ENCODE measurements around the gene CSF3R. TPM values are rescaled to one million over a fixed set of nuclear protein-coding genes. Genes with fewer than 3 reads are reported as not detected.

The CSF3R gene
- total and polyA plus RNA-seq, 2 experiments from 2014 or later, result not detected

DNA sequence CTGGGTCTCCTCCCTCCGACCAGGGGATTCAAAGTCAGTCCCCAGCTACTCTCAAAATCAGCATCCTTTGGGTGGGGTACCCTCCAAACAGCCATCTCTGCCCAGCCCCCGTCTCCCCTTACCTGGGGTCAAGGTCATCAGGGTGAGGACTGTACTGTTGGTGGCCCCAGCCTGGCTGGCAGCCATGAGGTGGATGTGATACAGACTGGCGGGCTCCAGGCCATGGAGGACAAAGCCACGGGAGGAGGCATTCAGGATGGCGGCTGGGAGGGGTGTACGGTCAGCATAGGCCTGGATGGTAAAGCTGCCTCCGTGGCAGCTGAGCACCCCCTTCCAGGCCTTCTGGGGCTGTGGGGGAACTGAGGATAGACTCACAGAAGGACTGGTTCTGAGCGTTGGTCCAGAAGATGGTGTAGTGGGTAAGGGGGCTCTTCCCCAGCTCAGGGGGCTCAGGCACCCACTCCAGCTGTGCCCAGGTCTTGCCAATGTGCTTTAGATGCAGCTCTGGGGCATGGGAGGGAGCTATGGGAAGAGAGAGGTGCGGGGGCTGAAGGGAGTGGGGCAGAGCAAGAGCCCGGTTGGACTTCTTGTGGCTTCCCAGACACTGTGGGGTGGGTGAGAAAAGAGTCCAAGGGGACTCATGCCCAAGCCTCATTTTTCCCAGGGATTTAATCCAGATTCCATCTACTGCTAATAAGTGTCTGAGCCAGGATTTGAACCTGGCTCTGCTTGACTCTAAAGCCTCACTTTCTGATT lies 14.8 kb downstream of the CSF3R start:
- no peak overlapping the region for H3K9ac ChIP-seq
- 78 to 80% methylated on average over 9 to 10 of the region's 10 CpGs for WGBS, 2 experiments (ENCODE audit: low coverage in 1 of 2, low lambda C conversion rate in 2 of 2, missing lambda C conversion rate in 2 of 2)
- DNase-seq, result no peak

DNA sequence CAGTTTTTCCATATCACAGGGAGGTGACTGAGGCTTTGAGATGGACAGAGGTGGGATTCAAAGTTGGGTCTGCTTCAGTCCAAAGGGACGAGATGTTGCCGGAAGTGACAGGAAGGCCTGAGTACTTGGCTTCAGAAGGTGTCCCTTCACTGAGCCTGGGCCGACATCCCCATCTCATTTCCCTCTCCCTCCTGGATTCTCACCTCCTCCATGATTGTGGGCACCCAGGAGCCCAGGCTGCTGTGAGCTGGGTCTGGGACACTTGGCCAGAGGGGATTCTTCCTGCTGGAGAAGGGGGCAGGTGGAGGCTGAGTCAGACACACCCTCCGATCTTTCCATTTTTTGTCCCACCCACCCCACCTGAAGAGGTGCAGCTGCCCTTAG lies 15.7 kb downstream of the CSF3R start:
- Histone ChIP-seq H3K4me3 (no peak overlapping the region), H3K4me1 (ENCODE audit: insufficient read depth) (peaks cover 9% of the 10 kb centered on the region), H3K4me2 (ENCODE audit: unreplicated experiment) (no peak overlapping the region), H4K20me1 (ENCODE audit: insufficient read depth) (no peaks in the 10 kb centered on the region), H3K9me3 (ENCODE audit: low read depth) (no peaks in the 10 kb centered on the region), H3K79me2 (ENCODE audit: insufficient read depth) (peaks cover 14% of the 10 kb centered on the region), H3K9me2 (ENCODE audit: insufficient read depth) (no peaks in the 10 kb centered on the region), H2AFZ (no peak overlapping the region), H3F3A (ENCODE audit: insufficient read depth) (no peaks in the 10 kb centered on the region), H3K27ac (no peak overlapping the region), H3K27me3 (replicated peaks; ENCODE audit: insufficient read depth) (no peaks in the 10 kb centered on the region), H3K36me3 (ENCODE audit: low read depth) (no peaks in the 10 kb centered on the region), H3K9ac (no peak overlapping the region)
- TF ChIP-seq EZH2 (IDR thresholded peaks at IDR 0.05; ENCODE audit: insufficient read depth, poor library complexity, severe bottlenecking), result no peak
- no peak for DNase-seq
- WGBS, 2 experiments (ENCODE audit: low coverage in 1 of 2, low lambda C conversion rate in 2 of 2, missing lambda C conversion rate in 2 of 2), result 95 to 98% methylated on average over 4 of the region's 4 CpGs
- in situ Hi-C loops (cut with MboI), result no loop called here

More for the DNA sequence above, 14.8 kb downstream of the CSF3R start:
- Histone ChIP-seq H3K27me3 (replicated peaks; ENCODE audit: insufficient read depth) (no peaks in the 10 kb centered on the region), H3K9me2 (ENCODE audit: insufficient read depth) (no peaks in the 10 kb centered on the region), H4K20me1 (ENCODE audit: insufficient read depth) (no peaks in the 10 kb centered on the region), H3K9me3 (ENCODE audit: low read depth) (no peaks in the 10 kb centered on the region), H3K4me1 (ENCODE audit: insufficient read depth) (peaks cover 9% of the 10 kb centered on the region), H3K79me2 (ENCODE audit: insufficient read depth) (peaks cover 12% of the 10 kb centered on the region), H3F3A (ENCODE audit: insufficient read depth) (no peaks in the 10 kb centered on the region), H3K4me3 (no peak overlapping the region), H3K36me3 (ENCODE audit: low read depth) (no peaks in the 10 kb centered on the region), H3K4me2 (ENCODE audit: unreplicated experiment) (no peak overlapping the region), H3K27ac (no peak overlapping the region), H2AFZ (no peak overlapping the region)
- TF ChIP-seq EZH2 (IDR thresholded peaks at IDR 0.05; ENCODE audit: insufficient read depth, poor library complexity, severe bottlenecking) (no peak), EZH2phosphoT487 (IDR thresholded peaks at IDR 0.05; ENCODE audit: insufficient read depth, low read depth) (no peak)
- in situ Hi-C loops (cut with MboI), result no loop called here

DNA sequence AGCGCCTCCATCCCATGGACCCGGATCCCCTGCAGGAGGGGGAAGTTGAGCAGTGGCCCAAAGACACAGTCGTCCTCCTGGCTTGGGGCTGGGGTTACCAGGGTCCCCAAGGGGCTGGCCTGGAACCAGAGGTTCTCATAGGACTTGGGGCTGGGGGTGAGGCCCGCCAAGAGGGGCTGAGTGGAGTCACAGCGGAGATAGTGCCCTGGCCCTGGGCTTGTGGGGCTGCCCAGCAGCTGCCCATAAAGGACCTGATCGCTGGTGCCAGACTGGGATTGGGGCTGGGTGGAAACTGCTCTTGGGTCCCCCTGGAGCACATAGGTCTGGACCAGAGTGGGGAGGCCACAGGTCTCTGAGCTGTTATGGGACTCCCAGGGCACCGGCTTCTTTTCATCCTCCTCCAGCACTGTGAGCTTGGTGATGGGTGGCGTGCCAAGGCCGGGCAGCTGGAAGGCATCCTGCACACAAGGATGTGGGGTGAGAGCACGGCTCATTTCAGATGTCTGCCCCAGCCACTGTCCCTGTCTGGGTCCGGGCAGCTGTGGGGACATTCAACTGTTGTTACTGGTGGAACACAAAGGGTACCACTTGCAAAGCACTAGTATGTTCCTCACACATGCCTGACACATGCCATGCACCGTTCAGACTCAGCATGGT lies 16.2 kb downstream of the CSF3R start:
- H3K27me3 ChIP-seq (replicated peaks; ENCODE audit: insufficient read depth), result no peaks in the 10 kb centered on the region
- DNase-seq, result no peak
- no peaks in the 10 kb centered on the region for H4K20me1 ChIP-seq (ENCODE audit: insufficient read depth)
- WGBS, 2 experiments (ENCODE audit: low coverage in 1 of 2, low lambda C conversion rate in 2 of 2, missing lambda C conversion rate in 2 of 2), result 82 to 87% methylated on average over 12 of the region's 12 CpGs
- H3K9me2 ChIP-seq (ENCODE audit: insufficient read depth), result no peaks in the 10 kb centered on the region
- H3K4me1 ChIP-seq (ENCODE audit: insufficient read depth), result peaks cover 9% of the 10 kb centered on the region
- H3K4me3 ChIP-seq, result no peak overlapping the region
- H3K9me3 ChIP-seq (ENCODE audit: low read depth), result no peaks in the 10 kb centered on the region
- TF ChIP-seq EZH2 (IDR thresholded peaks at IDR 0.05; ENCODE audit: insufficient read depth, poor library complexity, severe bottlenecking) (no peak), EZH2phosphoT487 (IDR thresholded peaks at IDR 0.05; ENCODE audit: insufficient read depth, low read depth) (no peak)
- no peak overlapping the region for H3K9ac ChIP-seq
- in situ Hi-C loops (cut with MboI), result no loop called here
- no peak overlapping the region for H3K4me2 ChIP-seq (ENCODE audit: unreplicated experiment)
- peaks cover 14% of the 10 kb centered on the region for H3K79me2 ChIP-seq (ENCODE audit: insufficient read depth)
- H2AFZ ChIP-seq, result peak overlapping the region; percentile 97
- no peaks in the 10 kb centered on the region for H3F3A ChIP-seq (ENCODE audit: insufficient read depth)
- no peak overlapping the region for H3K27ac ChIP-seq
- H3K36me3 ChIP-seq (ENCODE audit: low read depth), result no peaks in the 10 kb centered on the region

DNA sequence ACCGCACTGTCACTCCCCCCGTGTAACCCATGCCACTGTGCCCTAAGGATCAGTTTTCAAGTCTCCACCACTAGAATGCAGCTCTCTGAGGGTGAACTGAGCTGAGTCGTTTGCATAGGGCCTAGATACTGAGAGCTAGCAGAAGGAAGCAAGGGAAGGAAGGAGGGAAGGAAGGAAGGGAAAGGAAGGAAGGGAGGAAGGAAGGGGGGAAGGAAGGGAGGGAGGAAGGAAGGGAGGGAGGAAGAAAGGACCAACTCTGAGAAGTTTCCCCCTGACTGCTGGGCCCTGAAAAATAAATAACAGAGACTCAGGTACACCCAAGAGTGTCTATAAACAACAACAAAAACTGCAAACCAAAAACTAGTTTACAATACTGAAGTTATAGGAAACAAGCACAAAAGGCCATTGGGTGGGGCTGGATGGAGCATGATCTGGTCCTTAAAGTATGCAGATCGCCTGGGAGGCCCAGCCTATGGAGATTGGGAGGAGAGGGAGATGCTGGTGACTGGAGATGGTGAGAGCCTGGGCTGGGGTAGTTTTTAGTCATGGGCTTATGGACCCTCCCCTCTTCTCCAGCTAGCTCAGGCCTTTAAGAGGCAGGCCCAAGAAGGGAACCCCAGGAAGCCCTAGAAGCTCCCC lies 16.9 kb downstream of the CSF3R start:
- Histone ChIP-seq H4K20me1 (ENCODE audit: insufficient read depth) (no peaks in the 10 kb centered on the region), H2AFZ (peak overlapping the region; percentile 97), H3K27ac (no peak overlapping the region), H3K79me2 (ENCODE audit: insufficient read depth) (peaks cover 14% of the 10 kb centered on the region), H3K27me3 (replicated peaks; ENCODE audit: insufficient read depth) (no peaks in the 10 kb centered on the region), H3K4me3 (no peak overlapping the region), H3K9ac (no peak overlapping the region), H3K4me2 (ENCODE audit: unreplicated experiment) (no peak overlapping the region), H3K4me1 (ENCODE audit: insufficient read depth) (peaks cover 9% of the 10 kb centered on the region), H3K36me3 (ENCODE audit: low read depth) (no peaks in the 10 kb centered on the region), H3K9me3 (ENCODE audit: low read depth) (no peaks in the 10 kb centered on the region), H3K9me2 (ENCODE audit: insufficient read depth) (no peaks in the 10 kb centered on the region), H3F3A (ENCODE audit: insufficient read depth) (no peaks in the 10 kb centered on the region)
- WGBS, 2 experiments (ENCODE audit: low coverage in 1 of 2, low lambda C conversion rate in 2 of 2, missing lambda C conversion rate in 2 of 2), result 47 to 48% methylated on average over 4 of the region's 4 CpGs
- TF ChIP-seq EZH2phosphoT487 (IDR thresholded peaks at IDR 0.05; ENCODE audit: insufficient read depth, low read depth) (no peak), EZH2 (IDR thresholded peaks at IDR 0.05; ENCODE audit: insufficient read depth, poor library complexity, severe bottlenecking) (no peak)
- in situ Hi-C loops (cut with MboI), result no loop called here
- DNase-seq, result peak; percentile 71
